Keratinocyte (primary cell): Measurements from ENCODE around the gene SPIN2B.

ENCODE experiments used
- EZH2 ChIP-seq: IDR thresholded peaks from one replicate; pipeline ENCODE4 v1.6.1; 2012; ENCODE audit warnings: inconsistent platforms, mild to moderate bottlenecking, low read length, moderate library complexity
- TF ChIP-seq, protein P1 (sequence below), 3 experiments: IDR thresholded peaks in 1 of 3; conservative IDR thresholded peaks in 1 of 3; optimal IDR thresholded peaks in 1 of 3; 2 replicates in 2 of 3; 3 replicates in 1 of 3; pipeline versions ENCODE3 to v1.5.1; 2011; ENCODE audit warnings: low read length in 3 of 3, mild to moderate bottlenecking in 3 of 3, moderate library complexity in 2 of 3, control low read depth in 1 of 3, inconsistent platforms in 1 of 3; ENCODE audit not compliant: insufficient read depth in 2 of 3; ENCODE audit errors: extremely low read depth in 1 of 3

DNA sequence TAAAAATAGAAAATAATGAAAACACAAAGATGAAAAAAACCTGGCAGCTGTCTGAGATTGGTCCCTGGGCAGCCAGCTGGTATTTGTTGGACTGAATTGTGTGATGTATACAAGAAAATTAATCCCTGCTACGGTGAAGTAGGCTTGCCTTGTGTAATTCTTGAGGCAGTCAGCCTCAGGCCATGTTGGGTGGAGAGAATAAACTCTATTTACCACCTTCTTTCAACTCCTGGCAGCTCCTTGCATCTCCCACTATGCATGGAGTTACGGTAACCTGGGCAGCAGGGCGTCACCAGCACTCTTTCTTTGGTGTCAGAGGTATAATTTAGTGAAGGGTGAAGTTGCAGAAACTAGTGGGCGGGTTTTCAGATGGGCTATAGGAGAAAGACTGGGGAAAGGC lies 12.4 kb upstream of the SPIN2B start:
- no peak for TF ChIP-seq EZH2
- TF ChIP-seq, protein P1, sequence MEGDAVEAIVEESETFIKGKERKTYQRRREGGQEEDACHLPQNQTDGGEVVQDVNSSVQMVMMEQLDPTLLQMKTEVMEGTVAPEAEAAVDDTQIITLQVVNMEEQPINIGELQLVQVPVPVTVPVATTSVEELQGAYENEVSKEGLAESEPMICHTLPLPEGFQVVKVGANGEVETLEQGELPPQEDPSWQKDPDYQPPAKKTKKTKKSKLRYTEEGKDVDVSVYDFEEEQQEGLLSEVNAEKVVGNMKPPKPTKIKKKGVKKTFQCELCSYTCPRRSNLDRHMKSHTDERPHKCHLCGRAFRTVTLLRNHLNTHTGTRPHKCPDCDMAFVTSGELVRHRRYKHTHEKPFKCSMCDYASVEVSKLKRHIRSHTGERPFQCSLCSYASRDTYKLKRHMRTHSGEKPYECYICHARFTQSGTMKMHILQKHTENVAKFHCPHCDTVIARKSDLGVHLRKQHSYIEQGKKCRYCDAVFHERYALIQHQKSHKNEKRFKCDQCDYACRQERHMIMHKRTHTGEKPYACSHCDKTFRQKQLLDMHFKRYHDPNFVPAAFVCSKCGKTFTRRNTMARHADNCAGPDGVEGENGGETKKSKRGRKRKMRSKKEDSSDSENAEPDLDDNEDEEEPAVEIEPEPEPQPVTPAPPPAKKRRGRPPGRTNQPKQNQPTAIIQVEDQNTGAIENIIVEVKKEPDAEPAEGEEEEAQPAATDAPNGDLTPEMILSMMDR (optimal IDR thresholded peaks at IDR 0.05 in 1 of 3, IDR thresholded peaks at IDR 0.05 in 1 of 3, conservative IDR thresholded peaks at IDR 0.05 in 1 of 3; ENCODE audit: extremely low read depth in 1 of 3, insufficient read depth in 2 of 3, low read length in 3 of 3) = no peak
